H1 (cell line): ENCODE results near the gene SLC39A7.

Experiments
- CBX5 ChIP-seq: fragments of 300-800, 300-1000 bp; sonication (generic); IDR thresholded peaks from 2 replicates; pipeline ENCODE4 v1.7.1; 2016; ENCODE audit warnings: antibody characterized with exemption, low read length, low read depth
- CREB1 ChIP-seq: IDR thresholded peaks from 2 replicates; pipeline ENCODE4 v1.6.1; 2012; ENCODE audit warnings: inconsistent platforms
- EP300 ChIP-seq, 2 experiments: IDR thresholded peaks; 1 replicate in 1 of 2; 2 replicates in 1 of 2; pipeline ENCODE4 v1.6.1; 2011 to 2012; ENCODE audit warnings: low read depth in 2 of 2, low read length in 2 of 2, mild to moderate bottlenecking in 2 of 2, borderline replicate concordance in 1 of 2, inconsistent platforms in 1 of 2, moderate library complexity in 1 of 2
- HDAC2 ChIP-seq, 2 experiments: fragments of 300-600 bp in 1 of 2; sonication (generic) in 1 of 2; IDR thresholded peaks; 2 replicates each; pipeline ENCODE4 v1.6.1; 2011 to 2012; ENCODE audit warnings: low read depth in 2 of 2, low read length in 2 of 2, mild to moderate bottlenecking in 2 of 2, moderate library complexity in 2 of 2, borderline replicate concordance in 1 of 2, inconsistent platforms in 1 of 2
- MAFK ChIP-seq: IDR thresholded peaks from 2 replicates; pipeline ENCODE4 v1.6.1; 2012; ENCODE audit warnings: low read depth, mild to moderate bottlenecking, improper control_type of control experiment, low read length
- NANOG ChIP-seq: IDR thresholded peaks from 2 replicates; pipeline ENCODE4 v1.6.1; 2011; ENCODE audit warnings: low read length, low read depth, mild to moderate bottlenecking, inconsistent platforms; ENCODE audit not compliant: insufficient read depth, poor library complexity, severe bottlenecking
- NRF1 ChIP-seq: IDR thresholded peaks from 2 replicates; pipeline ENCODE4 v1.6.1; 2011; ENCODE audit warnings: mild to moderate bottlenecking, low read depth, low read length, improper control_type of control experiment
- POLR2A ChIP-seq, 2 experiments: IDR thresholded peaks; 1 replicate in 1 of 2; 2 replicates in 1 of 2; pipeline ENCODE4 v1.6.1; 2011; ENCODE audit warnings: low read depth in 2 of 2, low read length in 2 of 2, mild to moderate bottlenecking in 2 of 2; ENCODE audit errors: control extremely low read depth in 1 of 2
- POLR2AphosphoS5 ChIP-seq: IDR thresholded peaks from 2 replicates; pipeline ENCODE4 v1.6.1; 2011; ENCODE audit warnings: low read depth, low read length
- RAD21 ChIP-seq, 2 experiments: IDR thresholded peaks in 1 of 2; conservative IDR thresholded peaks in 1 of 2; 2 replicates each; pipeline ENCODE4 v1.6.1; 2011; ENCODE audit warnings: low read depth in 2 of 2, low read length in 2 of 2, improper control_type of control experiment in 1 of 2, inconsistent platforms in 1 of 2, mild to moderate bottlenecking in 1 of 2, moderate library complexity in 1 of 2
- SRF ChIP-seq: IDR thresholded peaks from 2 replicates; pipeline ENCODE4 v1.6.1; 2011; ENCODE audit warnings: mild to moderate bottlenecking, low read depth, low read length, moderate library complexity
- SUZ12 ChIP-seq: fragments of 200-600 bp; sonication (generic); IDR thresholded peaks from 2 replicates; pipeline ENCODE4 v1.6.1; 2012; ENCODE audit warnings: mild to moderate bottlenecking, inconsistent platforms, low read length, moderate library complexity, mixed read lengths
- TAF1 ChIP-seq: IDR thresholded peaks from 2 replicates; pipeline ENCODE4 v1.6.1; 2011; ENCODE audit warnings: mild to moderate bottlenecking, low read depth, low read length
- TF ChIP-seq, protein P1 (sequence below), 3 experiments: IDR thresholded peaks; 1 replicate in 2 of 3; 2 replicates in 1 of 3; pipeline versions ENCODE4 v1.5.1 to v1.6.1; 2011; ENCODE audit warnings: low read length in 3 of 3, mild to moderate bottlenecking in 3 of 3, inconsistent platforms in 2 of 3, low read depth in 1 of 3, moderate library complexity in 1 of 3; ENCODE audit not compliant: insufficient read depth in 1 of 3; ENCODE audit errors: control extremely low read depth in 1 of 3

DNA sequence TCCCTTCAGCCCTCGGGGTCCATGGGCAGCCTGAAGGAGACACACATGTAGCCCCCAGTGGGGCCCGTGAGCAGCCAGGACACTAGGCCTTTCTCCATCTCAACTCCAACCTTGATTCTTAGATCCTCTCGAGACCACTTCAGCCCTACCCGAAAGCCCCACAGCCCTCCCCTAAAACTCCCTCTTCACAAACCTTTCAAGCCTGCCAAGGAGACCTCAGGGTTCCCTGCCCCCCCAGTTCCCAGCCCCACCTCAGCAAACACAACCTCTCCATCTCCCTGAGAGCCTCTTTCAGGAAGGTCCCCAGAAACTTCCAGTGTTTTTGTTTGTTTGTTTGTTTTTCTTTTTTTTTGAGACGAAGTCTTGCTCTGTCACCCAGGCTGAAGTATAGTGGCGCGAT is 19.5 kb upstream of the SLC39A7 start:
- TF ChIP-seq, protein P1, sequence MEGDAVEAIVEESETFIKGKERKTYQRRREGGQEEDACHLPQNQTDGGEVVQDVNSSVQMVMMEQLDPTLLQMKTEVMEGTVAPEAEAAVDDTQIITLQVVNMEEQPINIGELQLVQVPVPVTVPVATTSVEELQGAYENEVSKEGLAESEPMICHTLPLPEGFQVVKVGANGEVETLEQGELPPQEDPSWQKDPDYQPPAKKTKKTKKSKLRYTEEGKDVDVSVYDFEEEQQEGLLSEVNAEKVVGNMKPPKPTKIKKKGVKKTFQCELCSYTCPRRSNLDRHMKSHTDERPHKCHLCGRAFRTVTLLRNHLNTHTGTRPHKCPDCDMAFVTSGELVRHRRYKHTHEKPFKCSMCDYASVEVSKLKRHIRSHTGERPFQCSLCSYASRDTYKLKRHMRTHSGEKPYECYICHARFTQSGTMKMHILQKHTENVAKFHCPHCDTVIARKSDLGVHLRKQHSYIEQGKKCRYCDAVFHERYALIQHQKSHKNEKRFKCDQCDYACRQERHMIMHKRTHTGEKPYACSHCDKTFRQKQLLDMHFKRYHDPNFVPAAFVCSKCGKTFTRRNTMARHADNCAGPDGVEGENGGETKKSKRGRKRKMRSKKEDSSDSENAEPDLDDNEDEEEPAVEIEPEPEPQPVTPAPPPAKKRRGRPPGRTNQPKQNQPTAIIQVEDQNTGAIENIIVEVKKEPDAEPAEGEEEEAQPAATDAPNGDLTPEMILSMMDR (IDR thresholded peaks at IDR 0.05; ENCODE audit: control extremely low read depth in 1 of 3, insufficient read depth in 1 of 3, low read depth in 1 of 3, low read length in 3 of 3): no peak
- TF ChIP-seq NRF1 (no peak), TAF1 (no peak), CBX5 (no peak), SRF (no peak), POLR2A (IDR thresholded peaks at IDR 0.05; ENCODE audit: control extremely low read depth in 1 of 2, low read depth in 2 of 2, low read length in 2 of 2) (no peak), HDAC2 (IDR thresholded peaks at IDR 0.05; ENCODE audit: borderline replicate concordance in 1 of 2, low read depth in 2 of 2, low read length in 2 of 2) (no peak), CREB1 (no peak), NANOG (no peak), POLR2AphosphoS5 (no peak), SUZ12 (no peak), EP300 (IDR thresholded peaks at IDR 0.05; ENCODE audit: borderline replicate concordance in 1 of 2, low read depth in 2 of 2, low read length in 2 of 2) (no peak), MAFK (no peak), RAD21 (IDR thresholded peaks at IDR 0.05 in 1 of 2, conservative IDR thresholded peaks at IDR 0.05 in 1 of 2; ENCODE audit: low read depth in 2 of 2, low read length in 2 of 2) (no peak)
